Endodermal cell (in vitro differentiated cells): ENCODE results near the gene SYNE2. TPM values are rescaled to one million over a fixed set of nuclear protein-coding genes. Genes with fewer than 3 reads are reported as not detected.

Source experiments
- DNase-seq: peaks from one replicate; pipeline ENCODE4 v3.0.0-alpha.2; 2017
- H3K27ac ChIP-seq: 2 replicates; pipeline ENCODE4 v1.5.1; 2013; ENCODE audit warnings: mild to moderate bottlenecking, low read depth, low read length, moderate library complexity
- H3K27me3 ChIP-seq: 2 replicates; pipeline ENCODE4 v1.6.1; 2013; ENCODE audit warnings: mild to moderate bottlenecking, low read length, moderate library complexity; ENCODE audit not compliant: insufficient read depth, control insufficient read depth, poor library complexity, severe bottlenecking
- H3K36me3 ChIP-seq: 2 replicates; pipeline ENCODE4 v1.7.0; 2013; ENCODE audit warnings: mild to moderate bottlenecking, low read length, moderate library complexity; ENCODE audit not compliant: control insufficient read depth, insufficient read depth
- H3K4me1 ChIP-seq: one replicate; pipeline ENCODE4 v1.7.0; 2013; ENCODE audit warnings: low read length; ENCODE audit not compliant: control insufficient read depth, insufficient read depth
- H3K4me3 ChIP-seq: 2 replicates; pipeline ENCODE4 v1.5.1; 2013; ENCODE audit warnings: mild to moderate bottlenecking, low read length, moderate library complexity
- H3K9ac ChIP-seq: 2 replicates; pipeline ENCODE4 v1.6.1; 2013; ENCODE audit warnings: mild to moderate bottlenecking, low read length, moderate library complexity; ENCODE audit not compliant: poor library complexity, severe bottlenecking; ENCODE audit errors: extremely low read depth
- H3K9me3 ChIP-seq: 2 replicates; pipeline ENCODE4 v1.6.1; 2013; ENCODE audit warnings: mild to moderate bottlenecking, low read length, moderate library complexity; ENCODE audit not compliant: control insufficient read depth
- H3K27ac Mint-ChIP-seq: 2 replicates; pipeline ENCODE4 v1.8.0; 2020; ENCODE audit warnings: mixed read lengths
- H3K27me3 Mint-ChIP-seq: 2 replicates; pipeline ENCODE4 v1.8.0; 2021; ENCODE audit warnings: mild to moderate bottlenecking, mixed read lengths; ENCODE audit not compliant: insufficient read depth
- H3K36me3 Mint-ChIP-seq: 2 replicates; pipeline ENCODE4 v1.8.0; 2020; ENCODE audit warnings: low read depth, mixed read lengths
- H3K4me1 Mint-ChIP-seq: 2 replicates; pipeline ENCODE4 v1.8.0; 2020; ENCODE audit warnings: mixed read lengths
- H3K4me3 Mint-ChIP-seq: 2 replicates; pipeline ENCODE4 v1.8.0; 2020; ENCODE audit warnings: mild to moderate bottlenecking, moderate library complexity, mixed read lengths
- H3K9me3 Mint-ChIP-seq: 2 replicates; pipeline ENCODE4 v1.8.0; 2020; ENCODE audit warnings: mild to moderate bottlenecking, mixed read lengths
- WGBS, 2 experiments: methylation state at CpG; one replicate each; pipeline versions ENCODE4 v1.1.5 to v1.1.7; 2013; ENCODE audit warnings: missing lambda C conversion rate in 2 of 2, mixed read lengths in 1 of 2; ENCODE audit not compliant: insufficient coverage in 1 of 2, insufficient read length in 1 of 2; 5-methylcytosine and 5-hydroxymethylcytosine counted together
- total RNA-seq, 2 donors: library from RNA; stranded (reverse); fragmentation: NEBNext Ultra II Directional in 1 of 2; extraction: Animal tissue kit (Norgen Biotek cat#: 25700) in 1 of 2; gene quantifications; 2 replicates in 1 of 2; 3 replicates in 1 of 2; pipeline ENCODE4 v1.2.1, GENCODE V29; 2021
- TF ChIP-seq, protein P1 (sequence below): fragments of 200-600 bp; sonication (generic); conservative IDR thresholded peaks from 2 replicates; pipeline ENCODE4 v1.5.0; 2021; ENCODE audit warnings: antibody characterized with exemption, mild to moderate bottlenecking

The SYNE2 gene
- total RNA-seq, 2 donors from 2014 or later, result 65.8 to 70.0 TPM

GRCh38 chr14:64098120-64098519 is 245.3 kb downstream of the SYNE2 start:
- TF ChIP-seq, protein P1, sequence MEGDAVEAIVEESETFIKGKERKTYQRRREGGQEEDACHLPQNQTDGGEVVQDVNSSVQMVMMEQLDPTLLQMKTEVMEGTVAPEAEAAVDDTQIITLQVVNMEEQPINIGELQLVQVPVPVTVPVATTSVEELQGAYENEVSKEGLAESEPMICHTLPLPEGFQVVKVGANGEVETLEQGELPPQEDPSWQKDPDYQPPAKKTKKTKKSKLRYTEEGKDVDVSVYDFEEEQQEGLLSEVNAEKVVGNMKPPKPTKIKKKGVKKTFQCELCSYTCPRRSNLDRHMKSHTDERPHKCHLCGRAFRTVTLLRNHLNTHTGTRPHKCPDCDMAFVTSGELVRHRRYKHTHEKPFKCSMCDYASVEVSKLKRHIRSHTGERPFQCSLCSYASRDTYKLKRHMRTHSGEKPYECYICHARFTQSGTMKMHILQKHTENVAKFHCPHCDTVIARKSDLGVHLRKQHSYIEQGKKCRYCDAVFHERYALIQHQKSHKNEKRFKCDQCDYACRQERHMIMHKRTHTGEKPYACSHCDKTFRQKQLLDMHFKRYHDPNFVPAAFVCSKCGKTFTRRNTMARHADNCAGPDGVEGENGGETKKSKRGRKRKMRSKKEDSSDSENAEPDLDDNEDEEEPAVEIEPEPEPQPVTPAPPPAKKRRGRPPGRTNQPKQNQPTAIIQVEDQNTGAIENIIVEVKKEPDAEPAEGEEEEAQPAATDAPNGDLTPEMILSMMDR, result no peak
- Mint-ChIP-seq H3K4me1 (peaks cover 2% of the 10 kb centered on the region), H3K27me3 (no peaks in the 10 kb centered on the region), H3K36me3 (peaks cover 22% of the 10 kb centered on the region), H3K9me3 (no peaks in the 10 kb centered on the region), H3K4me3 (no peak overlapping the region), H3K27ac (no peak overlapping the region)
- Histone ChIP-seq H3K9ac (no peak overlapping the region), H3K4me1 (no peaks in the 10 kb centered on the region), H3K4me3 (no peak overlapping the region), H3K36me3 (no peaks in the 10 kb centered on the region), H3K27ac (no peak overlapping the region), H3K27me3 (no peaks in the 10 kb centered on the region), H3K9me3 (no peaks in the 10 kb centered on the region)
- WGBS, 2 experiments, result 89 to 100% methylated on average over 2 to 4 of the region's 4 CpGs
- no peak for DNase-seq

GRCh38 chr14:64107438-64107837 is 254.6 kb downstream of the SYNE2 start:
- H3K9ac ChIP-seq, result no peak overlapping the region
- no peak overlapping the region for H3K4me3 ChIP-seq
- H3K9me3 Mint-ChIP-seq, result no peaks in the 10 kb centered on the region
- H3K27me3 Mint-ChIP-seq, result no peaks in the 10 kb centered on the region
- no peak overlapping the region for H3K4me3 Mint-ChIP-seq
- TF ChIP-seq, protein P1, result no peak
- DNase-seq, result no peak
- no peak overlapping the region for H3K27ac Mint-ChIP-seq
- WGBS, 2 experiments, result 78 to 96% methylated on average over 1 to 2 of the region's 2 CpGs
- H3K9me3 ChIP-seq, result no peaks in the 10 kb centered on the region
- no peak overlapping the region for H3K27ac ChIP-seq
- peaks cover 9% of the 10 kb centered on the region for H3K36me3 ChIP-seq
- H3K36me3 Mint-ChIP-seq, result peaks cover 9% of the 10 kb centered on the region
- no peaks in the 10 kb centered on the region for H3K4me1 Mint-ChIP-seq
- H3K4me1 ChIP-seq, result no peaks in the 10 kb centered on the region
- no peaks in the 10 kb centered on the region for H3K27me3 ChIP-seq

DNA sequence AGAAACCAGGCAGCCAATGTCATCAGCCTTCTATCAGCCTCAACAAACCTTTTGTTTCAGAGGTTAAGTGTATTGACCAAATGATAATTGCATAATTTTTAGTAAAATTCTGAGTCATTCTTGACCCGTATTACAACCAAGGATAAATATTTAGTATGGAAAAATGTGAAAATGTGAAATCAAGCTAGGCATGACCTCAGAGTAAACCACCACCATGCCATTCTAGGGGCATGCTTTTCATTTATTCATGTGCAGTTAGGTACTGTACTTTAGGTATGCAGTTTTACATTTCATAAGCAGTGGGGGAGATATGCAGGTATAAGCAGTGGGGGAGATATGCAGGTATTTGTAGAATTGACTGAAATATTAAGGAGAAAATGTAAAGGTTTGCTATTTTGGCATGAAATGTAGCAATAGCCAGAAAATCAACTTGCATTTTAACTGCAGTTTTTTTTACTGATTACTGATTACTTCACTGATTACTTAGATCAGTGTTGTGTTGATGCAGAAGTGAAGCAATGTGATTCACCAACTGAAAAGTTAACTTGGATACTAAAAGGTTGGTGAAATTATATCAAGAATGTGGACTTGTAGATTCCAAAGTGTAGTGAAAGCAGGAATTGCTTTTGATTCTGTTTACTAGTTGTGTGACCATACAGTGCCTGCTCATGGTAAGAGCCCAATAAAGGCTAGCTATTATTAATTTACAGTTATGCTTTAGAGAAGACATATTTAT is 257.2 kb downstream of the SYNE2 start:
- WGBS, 2 experiments, result 93% methylated on average over 1 of the region's 1 CpG; no CpG with 5 or more reads in 1 of the 2 experiments
- Mint-ChIP-seq H3K27ac (no peak overlapping the region), H3K36me3 (peaks cover 4% of the 10 kb centered on the region), H3K27me3 (no peaks in the 10 kb centered on the region), H3K4me1 (peaks cover 2% of the 10 kb centered on the region), H3K4me3 (no peak overlapping the region), H3K9me3 (no peaks in the 10 kb centered on the region)
- Histone ChIP-seq H3K4me3 (no peak overlapping the region), H3K27ac (no peak overlapping the region), H3K9me3 (no peaks in the 10 kb centered on the region), H3K27me3 (no peaks in the 10 kb centered on the region), H3K36me3 (peaks cover 9% of the 10 kb centered on the region), H3K4me1 (no peaks in the 10 kb centered on the region), H3K9ac (no peak overlapping the region)
- DNase-seq, result no peak
- TF ChIP-seq, protein P1, result no peak
